Psoas muscle (tissue), 8 donors: Measurements from ENCODE around the gene NUP210L. TPM values are rescaled to one million over a fixed set of nuclear protein-coding genes. Genes with fewer than 3 reads are reported as not detected.

Experiments
- ATAC-seq, 4 donors: fragments of 200-7000 bp; cut with Tn5 transposase; one replicate each; pipeline ENCODE4 v1.9.1; 2020; ENCODE audit warnings: moderate library complexity in 3 of 4, mild to moderate bottlenecking in 2 of 4
- DNase-seq, 2 donors: peaks; one replicate each; pipeline ENCODE4 v3.0.0-alpha.2; 2020
- H3K27ac ChIP-seq: fragments of 200-600 bp; one replicate; pipeline ENCODE4 v1.8.0; 2022
- H3K27me3 ChIP-seq, 3 donors: fragments of 200-600 bp in 1 of 3; one replicate each; pipeline versions ENCODE4 v1.6.1 to v1.8.0; 2013 to 2022; ENCODE audit warnings: low read length in 2 of 3, mild to moderate bottlenecking in 2 of 3, moderate library complexity in 1 of 3; ENCODE audit not compliant: insufficient read depth in 3 of 3
- H3K36me3 ChIP-seq, 2 donors: fragments of 200-600 bp in 1 of 2; one replicate each; pipeline versions ENCODE4 v1.6.1 to v1.8.0; 2013 to 2022; ENCODE audit warnings: low read depth in 1 of 2, mild to moderate bottlenecking in 1 of 2, moderate library complexity in 1 of 2; ENCODE audit not compliant: insufficient read depth in 1 of 2
- H3K4me1 ChIP-seq: fragments of 200-600 bp; one replicate; pipeline ENCODE4 v1.8.0; 2022
- H3K4me3 ChIP-seq: fragments of 200-600 bp; one replicate; pipeline ENCODE4 v1.8.0; 2022; ENCODE audit warnings: mild to moderate bottlenecking
- H3K9me3 ChIP-seq: fragments of 200-600 bp; one replicate; pipeline ENCODE4 v1.8.0; 2022
- WGBS, 3 donors: extraction: QIAGEN DNeasy Blood & Tissue Kit; methylation state at CpG; one replicate each; pipeline versions ENCODE4 v1.1.6 to v1.1.7; 2013; 5-methylcytosine and 5-hydroxymethylcytosine counted together
- intact Hi-C, 2 donors: fragments of 100-400 bp; cut with DNase I; formaldehyde crosslinking; loops; one replicate each; pipeline versions ENCODE4 v1.11.0 to v1.14.2; 2022
- polyA plus RNA-seq, 3 donors: library from polyadenylated mRNA; stranded (reverse); fragments of 200-250 nt; gene quantifications; one replicate each; pipeline ENCODE4 v1.2.3, GENCODE V29; 2013
- total RNA-seq, 4 donors: library from RNA; stranded (reverse); fragmentation: NEBNext Ultra II Directional in 2 of 4; extraction: Animal tissue kit (Norgen Biotek cat#: 25700) in 2 of 4; gene quantifications; one replicate each; pipeline versions ENCODE4 v1.2.1 to v1.2.4, GENCODE V29; 2021 to 2023
- TF ChIP-seq, protein P1 (sequence below): fragments of 200-600 bp; IDR thresholded peaks from one replicate; pipeline ENCODE4 v1.8.0; 2022; ENCODE audit warnings: antibody characterized with exemption
- donor health status: healthy with polysubstance abuse.
- donor health status: DM: no; HTN: no; CAD: no; lungs with moderate emphysema.
- donor health status: Bipolar disorder and iron deficiency.
- donor health status: healthy.
- donor health status: DM: yes; HTN: yes; CAD: no.
- donor health status: DM: no; HTN: no; CAD: no.
- donor health status: DM: no; HTN: no; CAD: no.
- donor health status: DM: yes; HTN: yes; CAD: no.

The NUP210L gene
- total and polyA plus RNA-seq, 7 donors = 0.01 to 3.0 (median 0.19) TPM; not detected in 2

DNA sequence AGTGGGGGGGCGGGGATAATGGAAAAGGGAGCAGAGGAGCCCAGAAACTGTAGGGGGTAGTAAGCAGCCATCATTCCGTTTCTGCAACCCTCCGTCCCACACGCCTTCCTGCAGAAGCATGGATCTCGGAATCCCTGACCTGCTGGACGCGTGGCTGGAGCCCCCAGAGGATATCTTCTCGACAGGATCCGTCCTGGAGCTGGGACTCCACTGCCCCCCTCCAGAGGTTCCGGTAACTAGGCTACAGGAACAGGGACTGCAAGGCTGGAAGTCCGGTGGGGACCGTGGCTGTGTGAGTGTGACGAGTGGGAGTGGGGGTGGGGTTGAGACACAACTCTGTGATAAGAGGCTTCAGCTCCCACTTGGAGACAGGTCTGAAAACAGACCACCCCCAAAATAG, 186.5 kb downstream of the NUP210L start:
- Histone ChIP-seq H3K27ac (peak overlapping the region; percentile 92), H3K9me3 (no peaks in the 10 kb centered on the region), H3K4me1 (peaks cover 17% of the 10 kb centered on the region), H3K27me3 (no peaks in the 10 kb centered on the region), H3K4me3 (peak overlapping the region; percentile 77), H3K36me3 (peaks cover 0 to 13% of the 10 kb centered on the region in 2 donors)
- intact Hi-C loops = no loop called here
- TF ChIP-seq, protein P1, sequence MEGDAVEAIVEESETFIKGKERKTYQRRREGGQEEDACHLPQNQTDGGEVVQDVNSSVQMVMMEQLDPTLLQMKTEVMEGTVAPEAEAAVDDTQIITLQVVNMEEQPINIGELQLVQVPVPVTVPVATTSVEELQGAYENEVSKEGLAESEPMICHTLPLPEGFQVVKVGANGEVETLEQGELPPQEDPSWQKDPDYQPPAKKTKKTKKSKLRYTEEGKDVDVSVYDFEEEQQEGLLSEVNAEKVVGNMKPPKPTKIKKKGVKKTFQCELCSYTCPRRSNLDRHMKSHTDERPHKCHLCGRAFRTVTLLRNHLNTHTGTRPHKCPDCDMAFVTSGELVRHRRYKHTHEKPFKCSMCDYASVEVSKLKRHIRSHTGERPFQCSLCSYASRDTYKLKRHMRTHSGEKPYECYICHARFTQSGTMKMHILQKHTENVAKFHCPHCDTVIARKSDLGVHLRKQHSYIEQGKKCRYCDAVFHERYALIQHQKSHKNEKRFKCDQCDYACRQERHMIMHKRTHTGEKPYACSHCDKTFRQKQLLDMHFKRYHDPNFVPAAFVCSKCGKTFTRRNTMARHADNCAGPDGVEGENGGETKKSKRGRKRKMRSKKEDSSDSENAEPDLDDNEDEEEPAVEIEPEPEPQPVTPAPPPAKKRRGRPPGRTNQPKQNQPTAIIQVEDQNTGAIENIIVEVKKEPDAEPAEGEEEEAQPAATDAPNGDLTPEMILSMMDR = no peak
- no peak for DNase-seq
- ATAC-seq = no peak
- WGBS, 3 donors = 15 to 22% (median 17%) methylated on average over 13 of the region's 13 CpGs

DNA sequence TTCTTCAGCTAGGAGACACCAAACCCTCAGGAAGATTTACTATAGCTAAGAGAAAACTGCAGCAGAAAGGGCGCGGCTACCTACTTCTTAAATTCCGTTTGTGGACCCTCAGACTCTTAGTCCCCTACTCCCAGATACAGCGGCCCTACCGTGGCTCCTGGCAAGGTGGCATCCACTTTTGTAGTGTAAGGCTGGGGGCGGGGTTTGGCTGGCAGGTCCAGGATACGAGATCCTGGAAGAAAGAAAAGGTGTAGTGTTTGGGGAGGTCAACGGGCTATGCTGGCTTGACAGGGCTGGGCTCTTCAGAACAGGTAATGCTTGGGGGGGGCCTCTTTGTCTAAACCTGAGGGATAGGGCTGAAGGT, 186.9 kb downstream of the NUP210L start:
- WGBS, 3 donors = 0 to 2% (median 2%) methylated on average over 8 of the region's 8 CpGs
- no peak for ATAC-seq
- intact Hi-C loops = no loop called here
- H3K27ac ChIP-seq = peak overlapping the region; percentile 92
- no peaks in the 10 kb centered on the region for H3K27me3 ChIP-seq
- peaks cover 17% of the 10 kb centered on the region for H3K4me1 ChIP-seq
- H3K4me3 ChIP-seq = peak overlapping the region; percentile 77
- H3K36me3 ChIP-seq = peaks cover 0 to 8% of the 10 kb centered on the region in 2 donors
- H3K9me3 ChIP-seq = no peaks in the 10 kb centered on the region
- peak; percentile 39 to 66 for DNase-seq
- TF ChIP-seq, protein P1 = no peak

DNA sequence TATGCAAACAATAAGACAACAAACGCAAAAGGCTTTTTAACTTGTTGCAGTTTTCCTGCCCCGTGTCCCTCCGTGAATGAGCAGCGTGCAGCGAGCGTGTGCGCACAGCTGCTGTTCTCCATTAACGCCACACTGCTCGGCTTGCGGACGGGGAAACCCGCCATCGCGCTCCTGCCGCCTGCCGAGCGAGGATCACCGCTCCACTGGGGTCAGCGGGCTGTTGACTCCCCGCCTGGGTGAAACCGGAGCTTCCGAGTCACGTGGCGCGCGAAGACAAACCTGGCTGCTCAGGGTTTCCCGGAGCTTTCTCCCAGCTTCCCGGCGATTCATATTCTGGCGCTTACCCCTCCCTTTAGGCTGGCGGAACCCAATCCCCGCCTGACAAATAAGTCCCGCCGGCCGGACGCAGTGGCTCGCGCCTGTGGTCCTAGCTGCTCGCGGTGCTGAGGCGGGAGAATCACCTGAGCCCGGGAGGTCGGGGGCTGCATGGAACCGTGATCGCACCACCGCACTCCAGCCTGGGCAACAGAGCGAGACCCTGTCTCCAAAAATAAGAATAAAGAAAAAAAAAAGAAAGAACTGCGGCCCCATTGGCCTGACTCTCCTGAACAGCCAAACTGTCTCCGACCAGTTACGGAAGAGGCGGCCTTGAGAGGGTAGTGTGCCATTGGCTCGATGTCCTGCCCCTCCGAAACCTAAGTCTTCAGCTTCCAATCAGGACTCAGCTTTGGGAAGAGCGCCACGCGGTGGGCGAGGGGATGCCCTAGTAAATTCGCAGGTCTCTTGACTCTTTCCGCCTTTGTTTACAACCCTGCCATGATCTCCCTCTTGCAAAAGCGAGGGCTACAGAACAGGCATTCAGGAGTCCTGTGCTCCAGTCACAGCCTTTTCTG, 187.5 kb downstream of the NUP210L start, which contains the start of gene CREB3L4:
Gene CREB3L4, plus strand, starts transcription at position 796 of the 893 bp plus-strand sequence. CDS start 624 bp downstream, outside the sequence.
- Histone ChIP-seq H3K36me3 (peaks cover 0 to 2% of the 10 kb centered on the region in 2 donors), H3K4me3 (peak within 1 kb of the TSS; percentile 77), H3K27ac (peak within 1 kb of the TSS; percentile 92), H3K4me1 (peaks cover 22% of the 10 kb centered on the region), H3K27me3 (no peaks in the 10 kb centered on the region), H3K9me3 (no peaks in the 10 kb centered on the region)
- ATAC-seq (peak; percentile 81 to 85 (median 84)), DNase-seq (peak; percentile 92 to 96)
- 0% methylated on average over 60 of the region's 60 CpGs for WGBS, 3 donors
- TF ChIP-seq, protein P1 = peak; percentile 24
- intact Hi-C loops = no loop called here

DNA sequence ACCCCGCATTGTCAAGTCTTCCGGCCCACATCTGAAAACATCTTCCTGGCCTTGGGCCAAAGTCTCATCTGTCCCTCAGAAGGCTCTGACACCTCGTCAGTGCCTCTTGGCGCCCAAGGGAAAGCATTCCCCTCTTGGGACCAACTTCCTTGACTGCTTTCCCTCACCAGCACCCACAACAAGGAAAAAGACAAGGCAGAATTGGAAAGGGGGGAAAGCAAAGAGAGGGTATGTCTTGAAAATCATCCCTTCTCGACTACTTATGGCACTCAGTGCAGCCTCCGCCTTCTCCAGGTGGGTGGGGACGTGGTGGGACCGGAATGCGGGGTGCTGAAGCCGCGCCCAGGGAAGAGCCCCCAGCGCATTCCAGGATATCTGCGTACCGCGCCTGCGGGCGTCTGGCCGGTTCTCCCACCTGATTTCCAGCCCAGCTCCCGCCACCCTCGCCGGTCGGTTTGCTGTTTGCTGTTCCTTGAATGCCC, 191.0 kb downstream of the NUP210L start:
- peak; percentile 39 to 55 for DNase-seq
- H3K27me3 ChIP-seq = no peaks in the 10 kb centered on the region
- TF ChIP-seq, protein P1 = no peak
- peak in 3 of 4 donors; percentile 0 to 1 (median 1) for ATAC-seq
- H3K4me1 ChIP-seq = peaks cover 47% of the 10 kb centered on the region
- intact Hi-C loops = no loop called here
- 2 to 4% (median 3%) methylated on average over 22 of the region's 22 CpGs for WGBS, 3 donors
- no peaks in the 10 kb centered on the region for H3K9me3 ChIP-seq
- H3K36me3 ChIP-seq = peaks cover 4 to 22% of the 10 kb centered on the region in 2 donors
- H3K4me3 ChIP-seq = peak overlapping the region; percentile 75
- peak overlapping the region; percentile 90 for H3K27ac ChIP-seq
